HuH-7 (cell line): Measurements from ENCODE around the gene PPP6R1.

Experiments used
- DNase-seq: peaks from one replicate; pipeline ENCODE4 v3.0.0; 2011; ENCODE audit warnings: low spot score

Gene PPP6R1, protein sequence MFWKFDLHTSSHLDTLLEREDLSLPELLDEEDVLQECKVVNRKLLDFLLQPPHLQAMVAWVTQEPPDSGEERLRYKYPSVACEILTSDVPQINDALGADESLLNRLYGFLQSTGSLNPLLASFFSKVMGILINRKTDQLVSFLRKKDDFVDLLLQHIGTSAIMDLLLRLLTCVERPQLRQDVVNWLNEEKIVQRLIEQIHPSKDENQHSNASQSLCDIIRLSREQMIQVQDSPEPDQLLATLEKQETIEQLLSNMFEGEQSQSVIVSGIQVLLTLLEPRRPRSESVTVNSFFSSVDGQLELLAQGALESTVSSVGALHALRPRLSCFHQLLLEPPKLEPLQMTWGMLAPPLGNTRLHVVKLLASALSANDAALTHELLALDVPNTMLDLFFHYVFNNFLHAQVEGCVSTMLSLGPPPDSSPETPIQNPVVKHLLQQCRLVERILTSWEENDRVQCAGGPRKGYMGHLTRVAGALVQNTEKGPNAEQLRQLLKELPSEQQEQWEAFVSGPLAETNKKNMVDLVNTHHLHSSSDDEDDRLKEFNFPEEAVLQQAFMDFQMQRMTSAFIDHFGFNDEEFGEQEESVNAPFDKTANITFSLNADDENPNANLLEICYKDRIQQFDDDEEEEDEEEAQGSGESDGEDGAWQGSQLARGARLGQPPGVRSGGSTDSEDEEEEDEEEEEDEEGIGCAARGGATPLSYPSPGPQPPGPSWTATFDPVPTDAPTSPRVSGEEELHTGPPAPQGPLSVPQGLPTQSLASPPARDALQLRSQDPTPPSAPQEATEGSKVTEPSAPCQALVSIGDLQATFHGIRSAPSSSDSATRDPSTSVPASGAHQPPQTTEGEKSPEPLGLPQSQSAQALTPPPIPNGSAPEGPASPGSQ

DNA sequence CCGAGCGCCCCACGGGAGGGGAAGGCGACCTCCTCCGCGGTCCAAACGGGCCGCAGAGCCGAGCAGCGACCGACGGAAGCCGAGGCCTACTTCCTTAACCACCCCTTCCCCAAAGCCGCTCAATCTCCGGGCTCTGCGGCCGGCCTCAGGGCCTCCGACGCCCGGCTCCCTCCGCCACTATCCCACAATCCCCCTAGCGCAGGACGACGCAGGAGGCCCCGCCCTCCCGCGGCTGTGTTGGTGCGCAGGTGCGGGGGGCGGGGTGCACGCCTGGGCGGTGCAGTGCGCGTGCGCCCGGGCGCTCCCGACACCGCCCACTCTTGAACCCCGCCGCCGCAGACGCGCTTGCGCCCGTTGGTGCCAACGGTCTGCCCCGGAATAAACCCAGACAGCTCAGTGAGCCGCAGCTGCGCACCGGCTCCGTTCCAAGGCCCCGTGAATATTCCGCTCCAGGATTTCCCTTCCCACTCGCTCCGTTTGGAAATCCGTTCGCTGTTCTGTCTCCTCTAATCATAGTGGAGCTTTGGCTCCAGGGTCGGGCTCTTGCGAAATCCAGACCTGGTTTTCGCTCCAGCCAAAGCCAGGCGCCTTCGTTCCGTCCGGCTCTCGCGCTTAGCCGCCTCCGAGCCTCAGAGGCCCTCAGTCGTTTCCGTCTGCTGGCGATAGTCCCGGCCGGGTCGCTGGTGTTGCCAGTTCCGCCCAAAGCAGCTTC, at the start of gene PPP6R1:
Gene PPP6R1 (minus strand): TSS at position 190 of the 712 bp plus-strand sequence. CDS start 11,914 bp downstream, outside the sequence.
- DNase-seq = peak; percentile 99

DNA sequence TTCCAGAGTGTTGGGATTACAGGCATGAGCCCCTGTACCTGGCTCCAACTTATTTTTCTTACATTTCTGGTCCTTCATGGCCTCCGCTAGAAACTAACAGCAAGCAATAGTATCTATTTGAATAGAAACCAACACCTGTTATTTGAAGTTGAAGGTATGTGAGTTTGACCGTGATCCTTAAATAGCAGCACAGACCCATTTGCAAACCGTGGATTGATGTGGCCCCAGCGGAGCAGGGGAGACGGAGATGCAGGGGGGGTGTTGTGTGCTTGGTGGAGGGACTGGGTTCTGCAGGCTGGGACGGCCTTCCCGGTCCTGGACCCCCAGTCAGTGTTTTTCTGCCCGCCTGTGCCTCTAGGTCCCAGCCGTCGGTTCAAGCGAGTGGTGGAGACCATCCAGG, 49.5 kb upstream of the PPP6R1 start:
- no peak for DNase-seq

GRCh38 chr19:55306712-55307111, 47.9 kb upstream of the PPP6R1 start:
- no peak for DNase-seq

DNA sequence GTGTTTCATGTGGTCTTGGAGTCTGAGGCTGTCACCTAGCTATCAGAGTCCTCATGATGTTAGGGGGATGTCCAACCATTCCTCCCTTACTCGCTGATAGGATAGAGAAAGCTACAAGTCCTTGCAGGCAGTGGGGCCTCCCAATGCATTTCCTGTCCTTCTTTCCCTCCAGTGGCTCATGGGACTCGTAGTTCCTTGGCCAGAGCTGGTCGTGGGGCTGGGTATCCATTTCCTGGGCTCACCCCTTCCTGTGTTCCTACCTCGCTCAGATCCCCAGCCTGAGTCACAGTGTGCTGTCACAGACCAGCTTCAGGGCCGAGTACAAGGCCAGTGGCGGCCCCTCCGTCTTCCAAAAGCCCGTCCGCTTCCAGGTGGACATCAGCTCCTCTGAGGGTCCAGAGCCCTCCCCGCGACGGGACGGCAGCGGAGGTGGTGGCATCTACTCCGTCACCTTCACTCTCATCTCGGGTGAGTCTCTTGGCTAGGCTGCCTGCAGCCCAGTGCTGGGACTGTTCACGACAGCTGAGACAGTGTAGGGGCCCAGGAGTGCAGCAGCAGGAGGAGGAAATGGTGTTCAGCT, 47.3 kb upstream of the PPP6R1 start:
- no peak for DNase-seq

DNA sequence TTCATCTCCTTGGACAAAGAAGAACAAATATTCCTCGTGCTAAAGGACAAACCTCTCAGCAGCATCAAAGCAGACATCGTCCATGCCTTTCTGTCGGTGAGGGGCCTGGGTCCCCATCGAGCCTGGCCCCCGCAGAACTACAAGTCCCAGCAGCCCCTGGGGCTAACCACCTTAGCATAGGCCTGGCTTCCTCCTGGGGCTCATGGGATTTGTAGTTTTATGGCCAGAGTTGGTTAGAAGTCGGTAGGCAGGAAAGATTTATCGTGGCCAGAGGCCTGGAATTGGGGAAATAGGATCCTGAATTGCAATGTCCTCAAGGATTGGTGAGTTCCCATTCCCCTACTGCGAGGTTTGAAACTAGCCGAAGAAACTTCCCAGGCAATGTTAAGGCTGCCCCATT, 46.7 kb upstream of the PPP6R1 start:
- DNase-seq = peak; percentile 77

GRCh38 chr19:55304980-55305379, 46.2 kb upstream of the PPP6R1 start:
- no peak for DNase-seq

DNA sequence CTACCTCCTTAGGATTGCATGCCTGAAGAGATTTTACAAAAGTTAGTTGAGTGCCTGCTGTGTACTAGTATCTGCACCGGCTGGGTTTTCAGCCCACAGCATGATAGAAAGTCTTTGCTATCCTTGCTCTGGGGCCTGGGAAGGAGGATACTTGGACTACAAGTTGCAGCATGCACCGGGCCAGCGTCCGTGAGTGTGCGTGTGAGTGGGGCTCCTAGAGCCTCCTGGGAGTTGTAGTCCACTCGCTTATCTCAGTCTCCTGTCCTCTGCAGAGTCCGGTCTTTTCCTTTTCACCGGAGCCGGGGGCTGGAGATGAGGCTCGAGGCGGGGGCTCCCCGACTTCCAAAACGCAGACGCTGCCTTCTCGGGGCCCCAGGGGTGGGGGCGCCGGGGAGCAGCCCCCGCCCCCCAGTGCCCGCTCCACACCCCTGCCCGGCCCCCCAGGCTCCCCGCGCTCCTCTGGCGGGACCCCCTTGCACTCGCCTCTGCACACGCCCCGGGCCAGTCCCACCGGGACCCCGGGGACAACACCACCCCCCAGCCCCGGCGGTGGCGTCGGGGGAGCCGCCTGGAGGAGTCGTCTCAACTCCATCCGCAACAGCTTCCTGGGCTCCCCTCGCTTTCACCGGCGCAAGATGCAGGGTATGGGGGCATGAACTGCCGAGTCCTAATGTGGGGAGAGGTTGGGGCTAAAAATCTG, 45.6 kb upstream of the PPP6R1 start:
- peak; percentile 93 for DNase-seq

- DNase-seq = no peak
Observed at GRCh38 chr19:55303477-55303876, 44.7 kb upstream of the PPP6R1 start.

GRCh38 chr19:55302318-55302703, 43.5 kb upstream of the PPP6R1 start:
- DNase-seq = no peak

- peak; percentile 99 for DNase-seq
Observed at GRCh38 chr19:55301459-55302317, 42.9 kb upstream of the PPP6R1 start.

DNA sequence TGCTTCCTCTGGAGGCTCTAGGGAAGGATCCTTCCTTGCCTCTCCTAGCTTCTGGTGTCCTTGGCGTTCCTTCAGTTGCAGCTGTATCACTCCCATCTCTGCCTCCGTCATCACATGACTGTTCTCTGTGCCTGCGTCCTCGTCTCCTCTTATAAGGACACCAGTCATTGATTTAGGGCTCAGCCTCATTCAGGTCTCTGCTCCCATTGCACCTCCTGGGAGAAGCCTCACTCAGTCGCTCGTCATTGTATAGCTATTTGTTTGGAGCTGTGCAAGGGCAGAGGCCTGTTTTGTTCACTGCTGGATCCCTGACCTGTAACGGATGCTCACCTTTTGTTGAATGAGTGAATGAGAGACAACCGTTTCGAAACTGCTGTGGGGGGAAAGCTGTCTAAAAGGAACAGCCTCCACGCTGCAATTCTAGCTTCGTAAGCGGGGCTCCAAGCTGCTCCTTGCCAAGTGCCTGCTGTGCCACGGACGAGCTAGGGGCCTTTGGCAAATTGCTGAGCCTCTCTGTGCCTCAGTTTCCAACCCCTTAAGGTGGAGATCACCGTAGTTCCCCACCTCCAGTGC, 42.2 kb upstream of the PPP6R1 start:
- no peak for DNase-seq

- no peak for DNase-seq
Observed at GRCh38 chr19:55299991-55300390, 41.2 kb upstream of the PPP6R1 start.

DNA sequence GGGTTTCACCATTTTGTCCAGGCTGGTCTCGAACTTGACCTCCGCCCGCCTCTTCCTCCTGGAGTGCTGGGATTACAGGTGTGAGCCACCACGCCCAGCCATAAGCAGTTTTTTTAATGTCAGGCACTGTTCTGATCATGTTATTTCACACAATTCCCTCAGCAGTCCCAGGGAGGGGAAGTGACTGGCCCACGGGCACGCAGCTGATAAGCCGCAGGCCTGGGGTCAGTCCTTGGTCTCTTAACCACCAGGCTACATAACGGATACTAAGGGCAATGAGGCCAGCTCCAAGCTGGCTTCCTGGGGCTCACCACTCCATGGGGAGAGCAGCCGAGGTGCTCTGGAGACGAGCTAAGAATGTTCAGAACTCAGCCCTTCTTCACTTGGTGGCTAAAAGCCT, 38.5 kb upstream of the PPP6R1 start:
- no peak for DNase-seq

DNA sequence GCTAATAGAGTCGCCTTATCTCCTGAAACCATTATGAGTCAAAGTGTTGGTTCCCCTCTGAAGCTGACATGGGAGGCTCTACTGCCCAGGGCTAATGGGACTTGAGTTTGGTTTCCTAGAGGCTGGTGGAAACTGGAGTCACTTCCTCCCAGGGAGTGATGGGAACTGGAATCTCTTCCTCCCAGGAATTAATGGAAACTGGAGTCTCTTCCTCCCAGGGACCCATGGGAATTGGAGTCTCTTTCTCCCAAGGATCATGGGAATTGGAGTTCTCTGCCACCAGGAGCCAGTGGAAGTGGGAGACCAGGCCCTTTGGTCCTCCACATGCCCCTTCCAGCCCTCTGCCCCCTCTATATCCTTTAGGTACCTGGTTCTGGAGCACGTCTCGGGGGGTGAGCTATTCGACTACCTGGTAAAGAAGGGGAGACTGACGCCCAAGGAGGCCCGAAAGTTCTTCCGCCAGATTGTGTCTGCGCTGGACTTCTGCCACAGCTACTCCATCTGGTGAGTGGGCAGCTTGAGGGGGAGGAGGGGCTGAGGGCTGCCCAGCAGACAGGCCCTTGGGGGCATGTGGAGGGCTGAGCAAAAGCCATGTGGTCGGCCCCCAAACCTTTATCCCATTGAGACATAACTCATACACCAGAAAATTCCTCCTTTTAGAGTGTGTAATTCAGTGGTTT, 30.4 kb upstream of the PPP6R1 start:
- no peak for DNase-seq

DNA sequence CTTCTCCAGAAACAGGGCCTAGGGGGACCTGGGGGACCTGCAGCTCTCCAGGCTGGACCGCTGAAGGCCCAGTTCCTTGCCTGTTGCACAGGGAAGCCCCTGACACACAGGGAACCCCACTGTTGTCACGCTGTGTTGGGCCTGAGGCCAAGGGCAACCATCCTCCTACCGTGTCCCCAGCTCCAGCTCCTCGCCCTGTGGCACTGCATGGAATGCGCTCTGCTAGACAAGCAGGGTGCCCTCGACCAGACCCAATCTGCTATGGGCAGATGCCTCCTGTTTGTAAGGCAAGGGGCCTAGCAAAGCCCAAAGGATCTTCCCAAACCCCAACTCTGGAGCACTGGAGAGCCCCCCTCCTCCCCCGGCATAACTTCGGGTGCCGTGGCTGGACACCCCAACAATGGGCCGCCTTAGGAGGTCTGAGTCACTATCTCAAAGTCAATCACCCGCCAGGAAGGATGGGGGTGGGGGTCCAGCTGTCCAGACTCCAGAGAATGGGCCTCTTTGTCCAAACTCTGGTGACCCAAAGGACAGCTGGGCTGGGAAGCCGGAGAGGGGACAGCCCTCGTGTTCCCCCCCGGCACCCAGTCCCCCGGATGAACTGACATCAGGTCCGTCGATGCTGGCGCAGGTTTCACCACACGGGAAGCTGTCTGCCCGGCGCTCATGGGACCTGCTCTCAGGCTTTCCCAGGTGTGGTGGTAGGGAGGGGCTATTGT, 28.7 kb upstream of the PPP6R1 start:
- DNase-seq = no peak

DNA sequence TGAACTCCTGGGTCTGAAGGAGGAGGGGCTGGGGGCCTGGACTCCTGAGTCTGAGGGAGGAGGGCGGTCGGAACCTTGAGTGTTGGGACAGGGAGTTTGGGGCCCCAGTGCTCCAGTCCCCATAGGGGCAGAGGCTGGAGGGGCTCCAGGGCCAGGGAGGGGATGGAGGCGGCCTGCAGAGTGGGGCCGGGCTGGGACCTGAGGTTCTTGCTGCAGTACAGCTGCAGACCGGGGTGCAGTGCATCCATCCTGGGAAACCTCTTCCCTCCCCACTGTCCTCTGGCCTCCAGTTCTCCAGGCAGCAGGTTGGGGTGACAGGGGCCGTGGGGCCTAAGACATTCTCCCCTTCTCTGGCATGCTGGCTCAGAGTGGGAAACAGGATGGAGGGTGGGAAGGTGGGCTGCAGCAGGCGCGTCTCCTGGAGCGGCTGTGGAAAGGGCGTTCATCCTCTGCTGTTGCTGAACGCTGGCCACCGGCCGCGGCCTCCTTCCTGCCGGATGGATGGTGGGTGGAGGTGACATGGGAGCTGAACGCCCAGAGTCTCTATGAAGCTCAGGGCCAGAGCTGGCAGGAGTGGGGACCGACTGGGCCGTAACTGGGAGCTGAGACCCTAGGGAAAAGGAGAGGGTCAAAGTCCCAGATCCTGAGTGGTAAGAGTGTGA, 26.5 kb upstream of the PPP6R1 start:
- no peak for DNase-seq

DNA sequence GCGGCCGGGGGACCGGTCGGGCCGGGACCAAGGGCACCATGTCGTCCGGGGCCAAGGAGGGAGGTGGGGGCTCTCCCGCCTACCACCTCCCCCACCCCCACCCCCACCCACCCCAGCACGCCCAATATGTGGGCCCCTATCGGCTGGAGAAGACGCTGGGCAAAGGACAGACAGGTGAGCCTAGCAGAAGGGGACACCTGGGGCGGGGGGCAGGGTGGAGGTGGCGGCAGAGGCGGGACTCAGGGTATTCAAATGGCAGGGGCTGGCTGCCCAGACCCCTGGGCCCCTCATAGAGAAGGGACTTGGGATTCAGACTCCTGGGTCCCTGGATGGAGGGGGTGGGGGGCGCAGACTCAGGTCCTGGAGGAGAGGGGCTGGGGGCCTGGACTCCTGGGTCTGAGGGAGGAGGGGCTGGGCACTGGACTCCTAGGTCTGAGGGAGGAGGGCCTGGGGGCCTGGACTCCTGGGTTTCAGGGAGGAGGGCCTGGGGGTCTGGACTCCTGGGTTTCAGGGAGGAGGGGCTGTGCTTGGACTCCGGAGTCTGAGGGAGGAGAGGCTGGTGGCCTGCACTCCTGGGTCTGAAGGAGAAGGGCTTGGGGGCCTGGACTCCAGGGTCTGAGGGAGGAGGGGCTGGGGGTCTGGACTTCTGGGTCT, 25.7 kb upstream of the PPP6R1 start:
- no peak for DNase-seq
